HG03521 (cell line): ENCODE data around the gene CRISPLD2.
"Not testable (repeated sequence)": the region's sequence is repeated elsewhere in the genome, so short reads cannot be mapped to it uniquely, and the experiment has no call there.

Source experiments
- ATAC-seq: cut with Tn5 transposase; IDR thresholded peaks from one replicate; pipeline ENCODE4 v1.9.1; 2021; ENCODE audit warnings: mild to moderate bottlenecking, moderate library complexity; ENCODE audit not compliant: unreplicated experiment

CRISPLD2 gene

DNA sequence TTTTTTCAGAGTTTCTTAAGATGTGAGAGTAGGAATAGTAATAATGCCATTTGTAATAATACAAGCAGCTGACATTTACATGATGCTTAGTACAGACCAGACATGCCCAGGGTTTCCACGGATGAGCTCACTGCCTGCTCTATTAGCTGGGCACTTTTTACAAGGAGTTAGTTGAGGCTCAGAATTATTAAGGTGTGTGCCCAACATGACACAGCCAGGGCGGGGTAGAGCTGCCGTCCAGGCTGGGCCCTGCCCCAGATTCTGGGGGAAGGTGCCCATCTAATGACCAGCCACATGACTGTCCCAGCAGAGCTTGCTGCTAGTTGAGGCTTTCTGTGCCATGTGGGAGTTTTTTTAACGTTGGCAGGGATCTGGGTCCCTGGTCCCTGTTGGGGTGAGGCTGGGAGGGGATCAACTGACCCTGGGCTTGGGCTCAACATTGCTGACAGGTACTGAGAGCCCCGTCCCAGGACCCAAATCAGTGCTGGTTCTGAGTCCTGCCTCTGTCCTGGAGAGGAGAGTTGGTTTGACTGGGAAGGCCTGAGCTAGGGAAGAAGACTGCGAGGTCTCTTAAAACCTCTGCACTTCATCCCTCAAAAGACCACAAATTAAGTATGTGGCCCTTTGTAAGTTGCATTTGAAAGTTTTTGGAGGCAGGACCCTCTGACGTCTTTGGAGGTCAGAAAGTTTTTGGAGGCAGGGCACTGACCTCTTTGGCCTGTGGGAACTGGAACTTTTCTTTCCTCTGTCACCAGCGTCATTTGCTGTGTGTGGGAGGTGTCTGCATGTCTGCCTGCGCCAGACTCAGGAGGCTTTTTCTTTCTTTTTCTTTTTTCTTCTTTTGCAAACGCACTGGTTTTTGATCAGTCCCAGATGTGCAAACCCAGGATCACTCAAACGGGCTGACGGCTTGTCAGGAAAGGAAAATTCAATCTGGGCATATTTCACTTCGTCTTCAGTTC, 2.2 kb downstream of the CRISPLD2 start:
- ATAC-seq, result no peak

DNA sequence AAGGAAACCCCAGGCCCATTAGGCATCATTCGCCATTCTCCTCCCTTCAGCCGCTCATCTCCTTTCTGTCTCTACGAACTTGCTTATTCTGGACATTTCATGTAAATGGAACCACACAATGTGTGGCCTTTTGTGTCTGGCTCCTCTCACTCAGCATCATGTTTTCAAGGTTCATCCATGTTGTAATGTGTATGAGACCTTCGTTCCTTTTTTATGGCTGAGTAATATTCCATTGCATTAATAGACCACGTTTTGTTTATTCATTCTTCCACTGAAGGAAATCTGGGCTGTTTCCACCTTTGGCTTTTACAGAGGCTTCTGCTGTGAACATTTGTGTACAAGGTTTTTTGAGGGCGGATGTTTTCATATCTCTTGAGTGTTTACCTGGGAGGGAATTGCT, 3.2 kb downstream of the CRISPLD2 start:
- no peak for ATAC-seq

DNA sequence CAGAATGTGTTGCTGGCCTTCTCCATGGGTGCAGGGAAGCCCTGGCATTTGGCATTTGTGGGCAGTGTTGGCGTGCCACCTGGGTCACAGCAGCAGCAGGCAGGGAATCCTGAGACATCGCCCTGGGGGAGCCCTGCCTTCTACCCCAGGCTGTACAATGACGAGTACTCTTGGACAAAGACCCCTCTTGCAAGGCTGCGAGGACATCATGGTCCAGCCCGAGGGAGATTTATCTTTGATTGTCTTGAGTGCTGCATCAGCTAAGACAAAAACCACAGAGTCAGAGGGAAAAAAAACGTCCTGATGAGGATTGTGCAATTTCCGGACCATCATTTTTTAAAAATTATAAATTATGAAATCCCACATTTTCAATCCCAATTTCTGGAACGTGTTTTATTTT, 3.7 kb downstream of the CRISPLD2 start:
- no peak for ATAC-seq

GRCh38 chr16:84823926-84824325, 4.1 kb downstream of the CRISPLD2 start:
- ATAC-seq, result no peak

DNA sequence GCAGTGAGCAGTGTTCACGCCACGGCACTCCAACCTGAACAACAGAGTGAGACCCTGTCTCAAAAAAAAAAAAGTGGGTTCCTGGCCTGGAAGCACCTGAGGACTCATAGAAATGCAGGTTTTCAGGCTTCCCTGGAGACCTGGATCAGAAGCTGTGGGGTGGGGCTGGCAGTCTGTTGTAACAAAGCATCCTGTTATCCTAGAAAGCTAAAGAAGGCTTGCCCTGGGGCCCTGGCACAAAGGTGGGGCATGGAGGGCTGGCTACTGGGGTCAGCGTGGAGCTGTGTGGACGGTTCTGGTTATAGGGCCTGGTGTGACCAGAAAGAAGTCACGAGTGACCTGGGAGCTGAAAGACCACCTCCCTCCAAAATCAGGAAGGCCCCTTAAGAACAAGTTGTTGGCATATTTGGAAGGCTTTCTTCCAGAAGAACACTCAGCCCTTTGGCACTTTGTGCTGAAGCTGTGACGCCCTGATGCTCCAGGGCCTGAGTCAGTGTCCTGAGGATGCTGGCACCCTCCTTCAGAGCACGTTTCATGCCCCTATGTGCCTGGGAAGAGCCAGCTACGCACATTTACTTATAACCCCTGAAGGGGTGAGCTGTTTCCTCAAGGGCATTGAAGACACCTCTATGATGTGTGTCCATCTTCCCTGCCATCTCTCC, 6.2 kb downstream of the CRISPLD2 start:
- no peak for ATAC-seq

- ATAC-seq, result no peak
Measured at GRCh38 chr16:84826558-84826941, 6.8 kb downstream of the CRISPLD2 start.

GRCh38 chr16:84827131-84827574, 7.4 kb downstream of the CRISPLD2 start:
- no peak for ATAC-seq

- no peak for ATAC-seq
Measured at GRCh38 chr16:84827897-84828296, 8.1 kb downstream of the CRISPLD2 start.

DNA sequence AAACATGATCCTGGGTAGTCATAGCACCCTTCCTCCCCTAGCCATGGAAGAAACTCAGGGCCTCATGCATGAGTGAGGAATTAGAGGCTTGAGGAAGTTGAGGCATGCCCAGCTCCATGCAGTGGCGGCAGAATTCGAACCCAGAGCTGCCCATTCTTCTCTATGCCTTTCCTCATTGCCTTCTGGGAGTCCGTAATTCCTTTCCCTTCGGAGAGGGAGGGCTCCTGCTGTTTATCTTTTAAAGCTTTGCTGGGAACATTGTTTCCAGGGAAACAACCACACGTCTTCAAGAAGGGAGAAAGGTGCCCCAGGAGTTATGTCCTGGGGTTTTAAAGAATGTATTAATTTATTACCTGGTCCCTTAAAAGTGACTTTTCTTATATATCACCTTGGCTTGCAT, 8.5 kb downstream of the CRISPLD2 start:
- ATAC-seq, result no peak

DNA sequence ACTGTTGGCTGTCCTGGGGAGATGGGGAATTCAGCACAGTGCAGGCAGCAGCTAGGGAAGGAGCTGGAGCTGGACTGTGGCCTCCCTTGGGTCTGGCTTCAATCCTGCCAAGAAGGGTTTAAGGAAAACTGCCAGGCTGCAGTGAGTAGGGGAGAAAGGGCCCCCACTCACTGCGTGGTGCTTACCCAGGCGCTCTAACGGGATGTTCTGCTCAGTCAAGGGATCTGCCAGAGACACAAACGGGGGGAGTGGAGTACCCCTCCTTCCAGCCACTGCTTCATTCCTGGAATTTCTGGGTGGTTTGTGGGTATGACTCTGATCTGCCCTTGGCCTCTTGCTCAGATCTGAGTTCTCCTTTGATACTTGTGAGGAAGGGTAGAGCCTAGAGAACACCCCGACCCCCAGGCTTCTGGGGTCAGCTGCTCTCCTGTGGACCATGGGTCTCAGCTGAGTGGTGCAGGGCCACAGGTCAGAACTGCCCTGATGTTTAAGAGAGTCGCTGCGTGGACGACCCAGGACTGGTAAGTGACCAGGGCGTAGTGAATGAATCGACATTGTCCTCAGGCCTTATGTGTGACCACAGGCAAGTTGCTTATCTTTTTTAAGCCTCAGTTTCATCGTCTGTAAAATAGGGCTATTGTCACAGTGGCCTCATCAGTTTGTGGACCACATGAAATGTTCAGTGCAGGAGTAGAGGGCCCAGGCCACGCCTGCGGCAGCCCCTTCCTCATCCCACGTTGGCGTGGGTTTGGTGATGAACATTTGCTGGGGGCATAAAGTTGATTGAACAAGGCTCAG, 9.6 kb downstream of the CRISPLD2 start:
- ATAC-seq, result no peak

DNA sequence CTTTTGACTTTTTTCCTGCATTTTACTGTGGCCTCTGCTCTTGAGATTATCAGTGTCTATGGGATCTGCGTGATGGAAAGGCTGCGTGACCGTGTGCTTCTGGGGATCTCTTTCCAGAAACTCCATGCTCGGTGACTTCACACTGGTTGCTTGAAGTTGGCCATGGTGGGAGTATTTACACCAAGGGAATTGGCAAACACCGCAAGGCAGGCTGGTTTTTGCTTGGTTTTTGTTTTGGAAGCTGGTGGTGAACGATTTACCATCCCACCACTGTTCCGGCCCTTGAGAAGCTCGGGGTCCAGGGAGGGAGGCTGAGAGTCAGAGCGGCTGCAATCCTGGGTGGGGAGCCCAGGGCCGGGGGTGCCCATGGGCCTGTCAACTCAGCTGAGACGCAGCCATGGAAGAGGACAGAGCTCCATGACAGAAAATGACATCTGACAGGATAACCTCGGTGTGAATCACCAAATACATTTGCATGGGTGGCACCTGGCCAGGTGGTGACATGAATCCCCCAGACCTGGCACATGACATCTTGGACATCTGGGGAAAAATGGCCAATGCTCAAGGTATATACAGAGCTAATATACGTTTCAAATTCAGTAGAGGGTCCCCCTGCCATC, 11.1 kb downstream of the CRISPLD2 start:
- no peak for ATAC-seq

GRCh38 chr16:84831728-84832127, 11.9 kb downstream of the CRISPLD2 start:
- ATAC-seq, result not testable (repeated sequence)

DNA sequence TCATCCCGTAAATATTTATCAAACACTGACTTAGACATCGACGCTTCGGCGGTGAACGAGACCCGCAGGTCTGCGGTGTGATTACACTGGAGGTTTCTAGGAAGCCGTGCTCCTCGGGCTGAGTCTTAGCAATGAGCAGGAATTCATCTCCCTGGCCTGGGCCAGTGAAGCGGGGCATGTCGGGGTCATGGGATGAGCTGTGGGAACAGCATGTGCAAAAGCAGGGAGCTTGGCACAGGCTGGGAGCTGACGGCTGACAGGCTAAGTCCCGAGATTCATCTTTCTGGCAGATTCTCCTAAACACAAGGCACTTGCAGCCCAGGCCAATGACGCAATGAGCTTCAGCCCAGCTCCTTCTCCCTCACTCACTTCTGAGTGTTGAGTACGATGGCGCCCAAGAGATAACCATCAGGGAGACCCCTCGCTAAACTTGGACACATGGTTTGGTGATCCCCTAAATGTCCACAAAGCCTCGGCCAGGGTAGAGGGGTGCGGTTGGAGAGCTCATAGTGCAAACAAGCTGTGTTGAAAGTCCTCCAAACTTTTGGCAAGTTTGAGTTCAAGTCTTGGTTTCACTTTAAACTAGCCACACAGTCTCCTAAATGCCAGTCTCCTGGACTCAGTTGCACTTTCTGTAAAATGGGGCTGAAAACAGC, 12.8 kb downstream of the CRISPLD2 start:
- no peak for ATAC-seq

DNA sequence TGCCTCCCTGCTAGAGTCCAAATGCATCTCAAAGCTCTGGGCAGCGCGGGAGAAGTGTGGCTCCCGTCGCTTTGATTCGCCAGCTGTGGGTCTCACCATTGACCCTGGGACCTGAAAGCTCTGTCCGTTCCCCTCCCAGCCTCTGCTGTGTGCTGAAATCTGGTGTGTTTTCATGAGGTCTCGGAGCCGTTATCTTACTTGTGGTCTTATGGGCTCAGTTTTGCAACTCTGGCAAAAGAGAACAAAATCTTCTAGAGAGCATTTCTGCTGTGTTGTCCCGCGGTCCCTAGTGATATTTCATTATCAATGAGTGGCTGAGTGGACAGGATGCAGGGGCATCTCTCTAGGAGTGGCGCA, 13.3 kb downstream of the CRISPLD2 start:
- ATAC-seq, result no peak

DNA sequence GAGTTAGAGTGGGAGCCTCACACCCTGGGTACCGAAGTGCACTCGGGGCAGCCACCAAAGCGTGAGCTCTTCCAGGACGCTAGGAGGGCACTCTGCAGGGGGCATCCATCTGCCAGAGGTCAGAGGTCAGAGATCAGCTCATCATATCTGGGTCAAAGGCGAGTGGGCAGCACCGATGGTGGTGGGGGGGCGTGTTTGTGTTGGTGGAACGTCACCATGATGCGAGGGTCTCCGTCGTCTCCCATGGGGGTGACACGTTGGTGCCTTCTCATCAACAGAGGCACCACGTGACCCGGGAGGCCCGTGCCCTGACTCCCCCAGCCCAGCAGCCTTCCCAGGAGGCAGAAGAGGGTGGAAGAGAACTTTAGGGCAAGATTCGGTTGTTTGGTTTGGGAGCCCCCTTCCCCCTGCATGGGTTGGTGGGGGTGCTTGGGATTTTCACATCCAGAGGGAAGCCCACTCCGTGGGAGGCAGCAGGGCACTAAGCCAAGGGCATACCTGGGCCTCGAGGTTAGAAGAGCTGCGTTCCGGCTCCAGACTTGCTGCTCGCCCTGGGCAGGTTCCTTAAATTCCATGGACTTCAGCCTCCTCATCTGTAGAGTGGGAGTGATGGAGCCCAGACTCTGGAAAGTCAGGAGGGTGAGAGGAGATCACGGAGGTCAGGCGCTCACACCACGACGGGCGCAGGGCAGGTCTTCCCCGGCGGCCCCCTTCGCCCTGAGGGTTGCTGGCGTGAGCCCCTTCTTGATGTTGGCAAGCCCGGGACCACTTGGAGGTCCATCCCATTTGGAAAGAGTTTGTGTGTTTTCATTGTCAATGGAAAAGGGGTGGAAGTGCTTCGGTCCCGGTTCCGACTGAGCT, 14.0 kb downstream of the CRISPLD2 start:
- ATAC-seq, result no peak

GRCh38 chr16:84834403-84834772, 14.6 kb downstream of the CRISPLD2 start:
- ATAC-seq, result no peak

- ATAC-seq, result no peak
Measured at GRCh38 chr16:84836234-84836647, 16.5 kb downstream of the CRISPLD2 start.

GRCh38 chr16:84836967-84837366, 17.2 kb downstream of the CRISPLD2 start:
- no peak for ATAC-seq

DNA sequence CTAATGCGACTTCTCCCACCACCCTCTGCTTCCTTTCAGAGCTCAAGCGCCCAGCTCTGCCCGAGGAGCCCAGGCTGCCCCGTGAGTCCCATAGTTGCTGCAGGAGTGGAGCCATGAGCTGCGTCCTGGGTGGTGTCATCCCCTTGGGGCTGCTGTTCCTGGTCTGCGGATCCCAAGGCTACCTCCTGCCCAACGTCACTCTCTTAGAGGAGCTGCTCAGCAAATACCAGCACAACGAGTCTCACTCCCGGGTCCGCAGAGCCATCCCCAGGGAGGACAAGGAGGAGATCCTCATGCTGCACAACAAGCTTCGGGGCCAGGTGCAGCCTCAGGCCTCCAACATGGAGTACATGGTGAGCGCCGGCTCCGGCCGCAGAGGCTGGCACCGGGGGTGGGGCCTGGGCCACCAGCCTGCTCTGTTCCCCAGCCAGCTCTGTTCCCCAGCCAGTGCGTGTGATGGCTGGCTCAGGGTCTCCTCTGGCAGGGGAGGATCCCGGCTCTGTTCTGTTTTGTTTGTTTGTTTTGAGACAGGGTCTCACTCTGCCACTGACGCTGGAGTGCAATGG, 18.7 kb downstream of the CRISPLD2 start:
- no peak for ATAC-seq
